Body of pancreas (tissue), 4 donors: ENCODE data around the gene BLID. TPM values are rescaled to one million over a fixed set of nuclear protein-coding genes. Genes with fewer than 3 reads are reported as not detected.

Source experiments
- ATAC-seq: fragments of 150-250 bp; one replicate; pipeline ENCODE4 v1.9.1; 2016
- DNase-seq, 4 donors: peaks; one replicate each; pipeline ENCODE4 v3.0.0-alpha.2; 2019
- H3K27ac ChIP-seq, 4 donors: fragments of 200-600 bp; sonication (generic); 1 replicate in 3 of 4; 2 replicates in 1 of 4; pipeline versions ENCODE4 v1.5.1 to v1.6.1; 2016 to 2019; ENCODE audit warnings: mild to moderate bottlenecking in 1 of 4, mixed read lengths in 1 of 4, moderate library complexity in 1 of 4
- H3K27me3 ChIP-seq, 2 donors: fragments of 200-600 bp; sonication (generic); one replicate each; pipeline ENCODE4 v1.6.0; 2016; ENCODE audit warnings: mild to moderate bottlenecking in 1 of 2
- H3K36me3 ChIP-seq, 2 donors: fragments of 200-600 bp; sonication (generic); replicated peaks in 1 of 2; 2 replicates each; pipeline ENCODE4 v1.5.1; 2016; ENCODE audit warnings: low read depth in 2 of 2; ENCODE audit not compliant: insufficient read depth in 1 of 2
- H3K4me1 ChIP-seq: fragments of 200-600 bp; sonication (generic); one replicate; pipeline ENCODE4 v1.6.0; 2016
- H3K4me3 ChIP-seq, 2 donors: fragments of 200-600 bp; sonication (generic); 1 replicate in 1 of 2; 2 replicates in 1 of 2; pipeline ENCODE4 v1.5.1; 2016 to 2019
- H3K9me3 ChIP-seq, 3 donors: fragments of 200-600 bp; sonication (generic); 1 replicate in 2 of 3; 2 replicates in 1 of 3; pipeline ENCODE4 v1.5.1; 2016
- CTCF ChIP-seq, 7 experiments: fragments of 450-650 bp in 4 of 7; fragments of 200-600 bp in 3 of 7; sonication (generic) in 3 of 7; IDR thresholded peaks; one replicate each; pipeline ENCODE4 v1.5.1; 2016 to 2019; ENCODE audit warnings: antibody characterized with exemption in 7 of 7
- POLR2A ChIP-seq, 3 donors: fragments of 450-650 bp; IDR thresholded peaks; one replicate each; pipeline ENCODE4 v1.6.1; 2016; ENCODE audit warnings: antibody characterized with exemption in 3 of 3, mild to moderate bottlenecking in 2 of 3
- WGBS, 2 donors: methylation state at CpG; one replicate each; pipeline ENCODE4 v1.1.5; 2017; 5-methylcytosine and 5-hydroxymethylcytosine counted together
- intact Hi-C: fragments of 100-400 bp; cut with DNase I; formaldehyde crosslinking; loops from one replicate; pipeline ENCODE4 v1.15.1; 2023
- total RNA-seq, 2 donors: library from RNA; depleted of rRNA; stranded (reverse); fragments of >200 nt; gene quantifications; one replicate each; pipeline ENCODE4 v1.1.0, GENCODE V29; 2016

Gene BLID
- total RNA-seq, 2 donors from 2014 or later, result not detected

- 58 to 59% methylated on average over 8 of the region's 8 CpGs for WGBS, 2 donors
- no peaks in the 10 kb centered on the region for H3K27me3 ChIP-seq
- DNase-seq (no peak), ATAC-seq (no peak)
- no peak overlapping the region for H3K4me3 ChIP-seq
- TF ChIP-seq POLR2A (IDR thresholded peaks at IDR 0.05) (no peak), CTCF (IDR thresholded peaks at IDR 0.05) (no peak)
- no peaks in the 10 kb centered on the region for H3K9me3 ChIP-seq
- intact Hi-C loops, result no loop called here
- no peaks in the 10 kb centered on the region for H3K36me3 ChIP-seq
- no peak overlapping the region for H3K27ac ChIP-seq
- peaks cover 7% of the 10 kb centered on the region for H3K4me1 ChIP-seq
Measured at GRCh38 chr11:122105044-122105758, 10.8 kb downstream of the BLID start.

GRCh38 chr11:122104341-122104740, 11.7 kb downstream of the BLID start:
- Histone ChIP-seq H3K36me3 (no peaks in the 10 kb centered on the region), H3K4me3 (no peak overlapping the region), H3K9me3 (no peaks in the 10 kb centered on the region), H3K27ac (no peak overlapping the region), H3K4me1 (peaks cover 7% of the 10 kb centered on the region), H3K27me3 (no peaks in the 10 kb centered on the region)
- 48 to 72% methylated on average over 1 of the region's 1 CpG for WGBS, 2 donors
- intact Hi-C loops, result no loop called here
- ATAC-seq (no peak), DNase-seq (no peak)
- TF ChIP-seq POLR2A (IDR thresholded peaks at IDR 0.05) (no peak), CTCF (IDR thresholded peaks at IDR 0.05) (no peak)

DNA sequence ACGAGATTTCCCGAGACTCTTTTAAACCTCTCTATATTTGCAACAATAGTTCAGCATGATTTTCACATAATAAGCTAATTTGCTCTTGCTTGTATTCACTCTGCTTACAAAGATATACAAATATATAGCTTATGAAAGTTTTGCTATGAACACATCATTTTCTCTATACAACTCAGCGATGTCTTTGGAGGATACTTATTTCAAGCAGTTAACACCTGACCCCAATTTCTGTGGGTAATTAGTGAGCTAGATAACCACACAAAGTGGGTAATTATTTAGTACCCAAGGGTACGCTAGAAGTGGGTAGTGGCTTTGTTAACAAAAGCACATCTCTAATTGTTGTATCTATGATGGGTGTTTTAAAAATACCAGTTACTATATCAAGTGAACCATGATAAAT, 12.3 kb downstream of the BLID start:
- TF ChIP-seq CTCF (IDR thresholded peaks at IDR 0.05) (no peak), POLR2A (IDR thresholded peaks at IDR 0.05) (no peak)

GRCh38 chr11:122103321-122103720, 12.7 kb downstream of the BLID start:
- DNase-seq, result no peak
- Histone ChIP-seq H3K36me3 (no peaks in the 10 kb centered on the region), H3K4me1 (peaks cover 7% of the 10 kb centered on the region), H3K4me3 (no peak overlapping the region), H3K27me3 (no peaks in the 10 kb centered on the region), H3K27ac (no peak overlapping the region), H3K9me3 (no peaks in the 10 kb centered on the region)
- no peak for ATAC-seq
- intact Hi-C loops, result no loop called here
- 73% methylated on average over 6 of the region's 6 CpGs for WGBS, 2 donors
- TF ChIP-seq CTCF (IDR thresholded peaks at IDR 0.05) (no peak), POLR2A (IDR thresholded peaks at IDR 0.05) (no peak)

More for the DNA sequence above, 12.3 kb downstream of the BLID start:
- no peaks in the 10 kb centered on the region for H3K9me3 ChIP-seq
- no peak for DNase-seq
- ATAC-seq, result no peak
- no peak overlapping the region for H3K4me3 ChIP-seq
- H3K4me1 ChIP-seq, result peaks cover 7% of the 10 kb centered on the region
- WGBS, 2 donors, result 72 to 80% methylated on average over 4 of the region's 4 CpGs
- intact Hi-C loops, result no loop called here
- no peaks in the 10 kb centered on the region for H3K27me3 ChIP-seq
- no peaks in the 10 kb centered on the region for H3K36me3 ChIP-seq
- no peak overlapping the region for H3K27ac ChIP-seq

DNA sequence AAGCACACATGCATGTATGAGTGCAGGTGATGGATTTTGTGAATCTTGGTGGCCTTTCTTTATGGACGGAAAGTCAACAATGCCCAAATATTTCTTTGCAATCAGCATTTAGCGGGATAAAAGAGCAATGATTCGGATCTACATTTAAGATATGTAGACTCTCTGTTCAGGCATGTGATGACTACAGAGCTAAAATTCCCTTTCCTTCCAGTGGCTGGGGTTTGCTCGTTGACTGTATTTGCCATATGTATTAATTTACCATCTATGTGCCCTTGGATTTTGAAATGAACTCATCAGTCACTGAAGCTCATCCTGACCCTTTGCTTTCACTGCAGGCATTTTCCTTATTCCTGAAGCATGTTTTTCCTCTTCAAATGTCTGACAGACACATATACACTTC, 13.6 kb downstream of the BLID start:
- 61 to 65% methylated on average over 4 of the region's 4 CpGs for WGBS, 2 donors
- no peaks in the 10 kb centered on the region for H3K36me3 ChIP-seq
- H3K4me1 ChIP-seq, result peaks cover 7% of the 10 kb centered on the region
- intact Hi-C loops, result no loop called here
- TF ChIP-seq POLR2A (IDR thresholded peaks at IDR 0.05) (no peak), CTCF (IDR thresholded peaks at IDR 0.05) (no peak)
- H3K27me3 ChIP-seq, result no peaks in the 10 kb centered on the region
- H3K4me3 ChIP-seq, result no peak overlapping the region
- ATAC-seq (no peak), DNase-seq (no peak)
- H3K27ac ChIP-seq, result peak overlapping the region in 1 of 4 donors; percentile 84
- H3K9me3 ChIP-seq, result no peaks in the 10 kb centered on the region
